Fibroblast of lung (primary cell): ENCODE results near the gene MNAT1. TPM values are rescaled to one million over a fixed set of nuclear protein-coding genes. Genes with fewer than 3 reads are reported as not detected.

Experiments used
- DNase-seq, 2 donors: peaks; one replicate each; pipeline versions ENCODE4 v3.0.0 to v3.0.0-alpha.2; 2010; ENCODE audit warnings: low read depth in 2 of 2
- H2AFZ ChIP-seq: 2 replicates; pipeline ENCODE4 v1.5.1; 2012; ENCODE audit warnings: low read length, control low read depth, inconsistent platforms
- H3K27ac ChIP-seq: 2 replicates; pipeline ENCODE4 v1.5.1; 2011; ENCODE audit warnings: low read length, control low read depth; ENCODE audit not compliant: insufficient read depth
- H3K27me3 ChIP-seq: 2 replicates; pipeline ENCODE4 v1.5.1; 2011; ENCODE audit warnings: mild to moderate bottlenecking, low read length; ENCODE audit not compliant: control insufficient read depth, insufficient read depth
- H3K36me3 ChIP-seq: 2 replicates; pipeline ENCODE4 v1.5.1; 2011; ENCODE audit warnings: low read length; ENCODE audit not compliant: control insufficient read depth, insufficient read depth
- H3K4me1 ChIP-seq: 2 replicates; pipeline ENCODE4 v1.5.1; 2011; ENCODE audit warnings: low read length; ENCODE audit not compliant: control insufficient read depth, insufficient read depth; ENCODE audit errors: extremely low read depth
- H3K4me2 ChIP-seq: 2 replicates; pipeline ENCODE4 v1.5.1; 2011; ENCODE audit warnings: low read length, control low read depth; ENCODE audit not compliant: insufficient read depth; ENCODE audit errors: extremely low read depth
- H3K4me3 ChIP-seq, 4 experiments: fragments of 200-600 bp in 1 of 4; sonication (generic) in 1 of 4; replicated peaks in 1 of 4; 2 replicates each; pipeline ENCODE4 v1.5.1; 2011 to 2016; ENCODE audit warnings: low read length in 4 of 4, low read depth in 3 of 4, mild to moderate bottlenecking in 3 of 4, control low read depth in 2 of 4, inconsistent platforms in 1 of 4, mixed read lengths in 1 of 4; ENCODE audit not compliant: insufficient read depth in 1 of 4; ENCODE audit errors: control extremely low read depth in 1 of 4
- H3K79me2 ChIP-seq: 2 replicates; pipeline ENCODE4 v1.5.1; 2012; ENCODE audit warnings: mild to moderate bottlenecking, low read length, inconsistent platforms; ENCODE audit not compliant: control insufficient read depth, insufficient read depth
- H3K9ac ChIP-seq: 2 replicates; pipeline ENCODE4 v1.5.1; 2011; ENCODE audit warnings: mild to moderate bottlenecking, low read length, control low read depth; ENCODE audit not compliant: insufficient read depth
- H3K9me3 ChIP-seq: 2 replicates; pipeline ENCODE4 v1.5.1; 2012; ENCODE audit warnings: low read depth, low read length; ENCODE audit not compliant: control insufficient read depth, insufficient read depth
- H4K20me1 ChIP-seq: 2 replicates; pipeline ENCODE4 v1.5.1; 2011; ENCODE audit warnings: low read length; ENCODE audit not compliant: control insufficient read depth, insufficient read depth; ENCODE audit errors: extremely low read depth
- EZH2 ChIP-seq: IDR thresholded peaks from 2 replicates; pipeline ENCODE4 v1.5.1; 2012; ENCODE audit warnings: low read length, control low read depth, mild to moderate bottlenecking; ENCODE audit errors: missing control alignments
- polyA plus RNA-seq, 2 donors: library from polyadenylated mRNA; depleted of rRNA in 1 of 2; stranded (reverse) in 1 of 2; unstranded in 1 of 2; fragments of >200 nt; gene quantifications; 2 replicates each; pipeline ENCODE4 v1.2.1, GENCODE V29; 2011 to 2012; ENCODE audit warnings: missing spikeins in 1 of 2
- total RNA-seq: library from RNA; depleted of rRNA; stranded (reverse); fragments of >200 nt; gene quantifications from 2 replicates; pipeline ENCODE4 v1.2.1, GENCODE V29; 2014
- TF ChIP-seq, protein P1 (sequence below), 2 donors: IDR thresholded peaks in 1 of 2; conservative IDR thresholded peaks in 1 of 2; 1 replicate in 1 of 2; 2 replicates in 1 of 2; pipeline ENCODE4 v1.5.1; 2011 to 2012; ENCODE audit warnings: low read length in 2 of 2, control low read depth in 1 of 2, inconsistent platforms in 1 of 2, low read depth in 1 of 2, mild to moderate bottlenecking in 1 of 2

MNAT1 gene
- total and polyA plus RNA-seq, 2 donors (not counting 1 experiment from before 2014, with no cell fraction given), result 48.2 to 58.5 TPM

DNA sequence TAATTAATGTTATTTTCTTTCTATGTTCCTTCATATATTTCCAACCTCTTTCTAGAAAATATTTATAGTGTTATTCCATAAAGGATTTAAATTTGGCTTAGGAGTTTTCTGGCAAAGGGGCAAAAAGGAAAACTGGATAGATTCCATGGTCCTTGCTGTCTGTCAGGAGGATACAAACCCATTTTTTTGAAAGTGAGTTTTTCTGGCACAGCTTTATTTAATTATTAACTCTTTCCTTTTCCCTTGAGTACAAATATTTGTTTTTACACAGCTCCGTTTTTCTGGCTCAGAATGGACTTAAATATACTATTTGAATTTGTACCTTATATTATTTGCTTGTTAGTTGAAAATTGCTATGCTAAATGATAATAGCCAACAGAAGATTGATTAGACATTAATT is 56.3 kb downstream of the MNAT1 start:
- DNase-seq, result no peak
- Histone ChIP-seq H3K4me3 (no peak overlapping the region), H3K4me2 (no peak overlapping the region), H3K27ac (no peak overlapping the region), H3K27me3 (no peaks in the 10 kb centered on the region), H2AFZ (no peak overlapping the region), H3K9ac (no peak overlapping the region), H3K36me3 (no peaks in the 10 kb centered on the region), H3K4me1 (no peaks in the 10 kb centered on the region), H3K79me2 (no peaks in the 10 kb centered on the region), H4K20me1 (no peaks in the 10 kb centered on the region), H3K9me3 (no peaks in the 10 kb centered on the region)
- TF ChIP-seq, protein P1, sequence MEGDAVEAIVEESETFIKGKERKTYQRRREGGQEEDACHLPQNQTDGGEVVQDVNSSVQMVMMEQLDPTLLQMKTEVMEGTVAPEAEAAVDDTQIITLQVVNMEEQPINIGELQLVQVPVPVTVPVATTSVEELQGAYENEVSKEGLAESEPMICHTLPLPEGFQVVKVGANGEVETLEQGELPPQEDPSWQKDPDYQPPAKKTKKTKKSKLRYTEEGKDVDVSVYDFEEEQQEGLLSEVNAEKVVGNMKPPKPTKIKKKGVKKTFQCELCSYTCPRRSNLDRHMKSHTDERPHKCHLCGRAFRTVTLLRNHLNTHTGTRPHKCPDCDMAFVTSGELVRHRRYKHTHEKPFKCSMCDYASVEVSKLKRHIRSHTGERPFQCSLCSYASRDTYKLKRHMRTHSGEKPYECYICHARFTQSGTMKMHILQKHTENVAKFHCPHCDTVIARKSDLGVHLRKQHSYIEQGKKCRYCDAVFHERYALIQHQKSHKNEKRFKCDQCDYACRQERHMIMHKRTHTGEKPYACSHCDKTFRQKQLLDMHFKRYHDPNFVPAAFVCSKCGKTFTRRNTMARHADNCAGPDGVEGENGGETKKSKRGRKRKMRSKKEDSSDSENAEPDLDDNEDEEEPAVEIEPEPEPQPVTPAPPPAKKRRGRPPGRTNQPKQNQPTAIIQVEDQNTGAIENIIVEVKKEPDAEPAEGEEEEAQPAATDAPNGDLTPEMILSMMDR (conservative IDR thresholded peaks at IDR 0.05 in 1 of 2, IDR thresholded peaks at IDR 0.05 in 1 of 2; ENCODE audit: low read depth in 1 of 2, low read length in 2 of 2), result no peak
- TF ChIP-seq EZH2, result no peak

DNA sequence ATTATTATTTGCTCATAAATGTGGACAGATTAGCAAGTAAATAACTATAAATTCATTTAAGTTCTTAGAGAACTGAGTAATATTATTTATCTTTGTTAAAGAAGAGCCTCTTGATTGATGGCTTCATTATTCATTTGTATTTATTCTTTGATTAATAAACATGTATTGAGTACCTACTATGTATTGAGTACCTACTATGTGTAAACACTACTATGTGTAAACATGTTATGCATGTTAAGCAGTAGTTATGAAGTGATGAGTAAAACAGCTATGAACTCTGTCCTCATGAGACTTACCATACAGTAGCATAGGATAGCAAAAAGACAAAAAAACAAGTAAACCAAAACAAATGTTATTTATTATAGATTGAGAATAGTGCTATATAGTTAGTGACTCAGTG is 61.9 kb downstream of the MNAT1 start:
- TF ChIP-seq, protein P1 (conservative IDR thresholded peaks at IDR 0.05 in 1 of 2, IDR thresholded peaks at IDR 0.05 in 1 of 2; ENCODE audit: low read depth in 1 of 2, low read length in 2 of 2), result no peak
- no peak for DNase-seq
- Histone ChIP-seq H3K4me2 (no peak overlapping the region), H3K27ac (no peak overlapping the region), H3K36me3 (no peaks in the 10 kb centered on the region), H3K9me3 (no peaks in the 10 kb centered on the region), H3K4me1 (no peaks in the 10 kb centered on the region), H3K9ac (no peak overlapping the region), H3K79me2 (no peaks in the 10 kb centered on the region), H3K27me3 (no peaks in the 10 kb centered on the region), H4K20me1 (no peaks in the 10 kb centered on the region), H2AFZ (no peak overlapping the region), H3K4me3 (no peak overlapping the region)

DNA sequence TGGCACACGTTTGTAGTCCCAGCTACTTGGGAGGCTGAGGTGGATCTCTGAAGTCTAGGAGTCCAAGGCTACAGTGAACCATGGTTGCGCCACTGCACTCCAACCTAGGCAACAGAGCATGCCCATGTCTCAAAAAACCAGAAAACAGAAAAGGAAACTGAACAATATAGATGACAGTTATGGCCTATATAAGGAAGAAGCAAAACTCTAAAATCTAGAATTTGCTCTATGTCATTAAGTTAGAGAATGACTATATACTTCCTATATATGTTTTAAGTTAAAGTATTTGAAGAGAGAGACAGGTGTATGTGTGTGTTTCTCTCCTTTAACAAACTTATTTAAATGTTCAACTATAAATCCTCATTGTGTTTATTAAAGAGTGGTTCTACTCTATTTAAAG is 65.8 kb downstream of the MNAT1 start:
- no peaks in the 10 kb centered on the region for H3K9me3 ChIP-seq

More for the DNA sequence above, 65.8 kb downstream of the MNAT1 start:
- H3K27me3 ChIP-seq, result no peaks in the 10 kb centered on the region
- H3K4me3 ChIP-seq, result no peak overlapping the region
- H2AFZ ChIP-seq, result no peak overlapping the region
- no peaks in the 10 kb centered on the region for H3K4me1 ChIP-seq
- TF ChIP-seq, protein P1 (conservative IDR thresholded peaks at IDR 0.05 in 1 of 2, IDR thresholded peaks at IDR 0.05 in 1 of 2; ENCODE audit: low read depth in 1 of 2, low read length in 2 of 2), result no peak
- no peak for TF ChIP-seq EZH2
- no peaks in the 10 kb centered on the region for H4K20me1 ChIP-seq
- H3K79me2 ChIP-seq, result no peaks in the 10 kb centered on the region
- DNase-seq, result no peak
- no peaks in the 10 kb centered on the region for H3K36me3 ChIP-seq
- H3K9ac ChIP-seq, result no peak overlapping the region
- no peak overlapping the region for H3K27ac ChIP-seq
- no peak overlapping the region for H3K4me2 ChIP-seq
